GM21528 (cell line): ENCODE data around the gene SMIM10.
"Not testable (repeated sequence)": the region's sequence is repeated elsewhere in the genome, so short reads cannot be mapped to it uniquely, and the experiment has no call there.

Experiments used
- ATAC-seq: cut with Tn5 transposase; IDR thresholded peaks from one replicate; pipeline ENCODE4 v1.9.1; 2021; ENCODE audit warnings: mild to moderate bottlenecking, moderate library complexity; ENCODE audit not compliant: unreplicated experiment, low FRiP score

The SMIM10 gene

GRCh38 chrX:134990801-134991481 is at the start of gene SMIM10:
Gene SMIM10 (plus strand): TSS chrX:134990991. CDS start chrX:134991096, 105 bp downstream.
- no peak for ATAC-seq

DNA sequence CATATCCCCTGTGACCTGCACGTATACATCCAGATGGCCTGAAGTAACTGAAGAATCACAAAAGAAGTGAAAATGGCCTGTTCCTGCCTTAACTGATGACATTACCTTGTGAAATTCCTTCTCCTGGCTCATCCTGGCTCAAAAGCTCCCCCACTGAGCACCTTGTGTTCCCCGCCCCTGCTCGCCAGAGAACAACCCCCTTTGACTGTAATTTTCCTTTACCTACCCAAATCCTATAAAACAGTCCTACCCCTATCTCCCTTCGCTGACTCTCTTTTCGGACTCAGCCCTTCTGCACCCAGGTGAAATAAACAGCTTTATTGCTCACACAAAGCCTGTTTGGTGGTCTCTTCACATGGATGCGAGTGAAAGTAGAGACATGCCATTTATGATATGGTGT is 44.4 kb upstream of the SMIM10 start:
- ATAC-seq: not testable (repeated sequence)

GRCh38 chrX:134948333-134949241 is 42.2 kb upstream of the SMIM10 start:
- ATAC-seq: no peak

- no peak for ATAC-seq
Measured at GRCh38 chrX:134949271-134949670, 41.5 kb upstream of the SMIM10 start.

GRCh38 chrX:134957836-134958235 is 33.0 kb upstream of the SMIM10 start:
- ATAC-seq: no peak

DNA sequence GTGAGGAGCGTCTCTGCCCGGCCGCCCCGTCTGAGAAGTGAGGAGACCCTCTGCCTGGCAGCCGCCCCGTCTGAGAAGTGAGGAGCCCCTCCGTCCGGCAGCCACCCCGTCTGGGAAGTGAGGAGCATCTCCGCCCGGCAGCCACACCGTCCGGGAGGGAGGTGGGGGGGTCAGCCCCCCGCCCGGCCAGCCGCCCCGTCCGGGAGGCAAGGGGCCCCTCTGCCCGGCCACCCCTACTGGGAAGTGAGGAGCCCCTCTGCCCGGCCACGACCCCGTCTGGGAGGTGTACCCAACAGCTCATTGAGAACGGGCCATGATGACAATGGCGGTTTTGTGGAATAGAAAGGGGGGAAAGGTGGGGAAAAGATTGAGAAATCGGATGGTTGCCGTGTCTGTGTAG is 30.4 kb upstream of the SMIM10 start:
- ATAC-seq: not testable (repeated sequence)

DNA sequence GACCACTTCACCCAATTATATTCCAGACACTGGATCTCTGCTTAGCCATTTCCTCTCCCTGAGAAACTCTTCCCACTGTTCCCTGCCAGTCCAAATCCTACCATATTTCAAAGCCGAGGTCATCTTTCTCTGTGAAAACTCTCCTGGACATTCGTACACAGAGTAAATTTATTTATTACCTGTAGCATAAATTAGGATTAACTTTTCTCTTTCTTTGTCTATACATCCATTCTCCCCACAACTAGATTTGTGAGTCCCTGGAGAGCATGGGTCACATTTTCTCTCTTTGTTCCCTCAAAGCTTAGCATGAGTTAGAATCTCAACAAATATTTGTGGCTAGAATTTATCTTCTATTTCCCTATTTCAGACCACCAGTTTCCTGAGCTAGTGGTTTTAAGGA is 27.8 kb upstream of the SMIM10 start:
- no peak for ATAC-seq

GRCh38 chrX:134969726-134970125 is 21.1 kb upstream of the SMIM10 start:
- ATAC-seq: no peak

- no peak for ATAC-seq
Measured at GRCh38 chrX:134971926-134972325, 18.9 kb upstream of the SMIM10 start.

DNA sequence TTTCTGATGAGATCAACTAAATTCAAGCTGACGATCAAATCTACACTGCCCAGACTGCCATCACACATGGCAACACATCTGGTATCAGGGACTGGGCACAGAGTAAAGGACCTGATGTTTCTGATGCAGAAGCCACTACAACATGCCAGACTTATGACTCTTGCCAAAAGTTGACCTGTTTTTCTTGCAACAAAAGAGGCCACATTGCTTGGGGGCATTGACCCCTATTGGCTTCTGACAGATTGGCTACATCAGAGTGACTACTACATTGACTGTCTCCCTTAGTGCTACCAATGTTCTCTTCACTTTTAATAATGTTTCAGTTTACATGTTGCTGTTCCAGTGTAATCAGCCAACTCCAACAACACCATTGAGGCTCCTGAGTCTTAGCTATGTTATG is 15.3 kb upstream of the SMIM10 start:
- no peak for ATAC-seq

- ATAC-seq: no peak
Measured at GRCh38 chrX:134981910-134982309, 8.9 kb upstream of the SMIM10 start.

GRCh38 chrX:134982748-134983147 is 8.0 kb upstream of the SMIM10 start:
- no peak for ATAC-seq

DNA sequence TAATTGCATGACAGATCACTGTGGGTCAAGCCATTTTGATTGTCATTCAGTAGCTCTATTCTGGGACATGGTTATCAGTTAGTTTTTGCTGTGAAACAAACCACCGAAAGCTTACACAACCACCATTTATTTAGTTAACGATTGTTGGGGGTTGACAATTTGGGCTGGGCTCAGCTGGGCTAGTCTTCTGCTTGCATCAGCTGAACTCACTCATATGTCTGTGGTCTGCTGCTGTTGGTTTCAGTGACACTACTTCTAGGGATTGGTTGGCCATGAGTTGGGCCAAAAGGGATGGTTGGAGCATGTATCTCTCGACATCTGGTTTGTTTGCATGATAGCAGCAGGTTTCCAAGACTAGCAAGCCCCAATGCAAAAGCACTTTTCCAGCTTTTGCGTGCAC is 5.3 kb upstream of the SMIM10 start:
- ATAC-seq: no peak

GRCh38 chrX:134990475-134990800 is 353 bp upstream of the SMIM10 start:
- ATAC-seq: no peak

GRCh38 chrX:134997646-134998045 is 6.9 kb downstream of the SMIM10 start:
- ATAC-seq: no peak

DNA sequence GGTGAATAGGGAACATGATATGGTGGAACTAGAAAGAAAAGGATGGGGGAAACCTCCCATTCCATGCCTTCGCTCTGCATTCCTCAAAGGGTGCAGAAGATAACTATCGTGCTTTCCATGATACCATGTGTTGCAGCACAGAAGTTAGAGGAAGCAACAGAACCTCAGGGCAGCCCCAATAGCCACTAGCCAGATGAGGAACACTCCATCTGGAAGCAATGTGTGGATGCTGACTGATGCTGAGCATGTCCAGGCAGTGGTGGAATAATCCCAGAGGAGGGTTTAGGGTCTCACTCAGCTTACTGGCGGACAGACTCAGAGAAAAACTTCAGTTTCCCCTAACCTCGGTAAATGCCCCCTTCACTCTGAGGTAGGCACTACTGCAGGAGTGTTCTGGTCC is 7.5 kb downstream of the SMIM10 start:
- no peak for ATAC-seq

DNA sequence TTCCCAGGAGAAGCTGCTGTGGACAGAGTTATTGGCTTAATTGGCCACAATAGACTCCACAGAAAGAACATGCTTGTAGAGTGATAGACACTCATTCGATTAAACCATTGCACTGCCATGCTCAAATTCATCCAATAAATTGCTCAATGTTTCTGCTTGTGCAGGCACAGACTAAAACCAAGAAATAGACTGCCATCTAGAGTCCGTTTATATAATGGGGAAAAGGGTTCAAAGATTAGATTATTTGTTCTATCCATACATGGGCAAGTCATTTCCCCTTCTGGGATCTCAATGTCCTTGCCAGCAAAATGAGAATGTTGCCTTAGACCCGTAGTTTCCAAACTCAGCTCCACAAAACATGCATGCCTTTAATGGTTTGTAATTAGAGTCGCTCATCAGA is 8.7 kb downstream of the SMIM10 start:
- ATAC-seq: no peak

DNA sequence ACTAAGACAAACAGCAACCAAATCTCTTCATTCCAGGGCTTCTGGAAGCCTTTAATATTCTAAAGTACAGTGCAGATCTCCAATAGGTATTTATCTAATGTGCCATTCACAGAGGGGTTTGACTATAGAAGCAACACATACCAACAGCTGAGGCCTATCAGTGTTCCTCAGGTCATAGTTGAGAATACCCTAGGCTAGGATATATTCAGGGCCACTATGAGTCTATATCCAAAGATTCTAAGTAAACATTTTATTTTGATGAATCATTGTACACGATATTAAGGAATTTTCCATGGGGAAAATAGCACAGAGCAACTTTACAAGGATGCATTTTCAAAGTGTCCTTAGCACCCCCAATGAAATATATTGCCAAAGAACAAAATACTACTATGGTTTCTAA is 9.7 kb downstream of the SMIM10 start:
- no peak for ATAC-seq

GRCh38 chrX:135003876-135004623 is 13.3 kb downstream of the SMIM10 start:
- ATAC-seq: peak; percentile 96

DNA sequence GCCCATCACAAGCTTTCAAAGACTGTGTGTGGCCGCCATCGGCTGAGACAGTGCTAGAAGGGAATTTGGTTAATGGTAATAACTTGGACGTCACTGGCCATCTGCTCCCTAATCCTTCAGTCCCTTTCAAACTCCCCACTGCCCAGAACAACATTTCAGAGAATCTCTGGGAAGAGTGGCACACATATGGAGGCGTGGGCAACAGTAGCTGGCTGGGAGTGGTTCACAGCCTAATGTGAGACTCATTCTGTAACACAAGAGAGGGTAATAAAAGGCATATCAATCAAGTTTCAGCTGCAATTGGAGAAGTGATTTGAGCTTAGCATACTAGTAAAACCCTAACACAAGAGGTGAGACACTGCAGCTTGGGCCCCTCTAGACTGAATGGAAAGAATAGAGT is 15.4 kb downstream of the SMIM10 start:
- no peak for ATAC-seq

DNA sequence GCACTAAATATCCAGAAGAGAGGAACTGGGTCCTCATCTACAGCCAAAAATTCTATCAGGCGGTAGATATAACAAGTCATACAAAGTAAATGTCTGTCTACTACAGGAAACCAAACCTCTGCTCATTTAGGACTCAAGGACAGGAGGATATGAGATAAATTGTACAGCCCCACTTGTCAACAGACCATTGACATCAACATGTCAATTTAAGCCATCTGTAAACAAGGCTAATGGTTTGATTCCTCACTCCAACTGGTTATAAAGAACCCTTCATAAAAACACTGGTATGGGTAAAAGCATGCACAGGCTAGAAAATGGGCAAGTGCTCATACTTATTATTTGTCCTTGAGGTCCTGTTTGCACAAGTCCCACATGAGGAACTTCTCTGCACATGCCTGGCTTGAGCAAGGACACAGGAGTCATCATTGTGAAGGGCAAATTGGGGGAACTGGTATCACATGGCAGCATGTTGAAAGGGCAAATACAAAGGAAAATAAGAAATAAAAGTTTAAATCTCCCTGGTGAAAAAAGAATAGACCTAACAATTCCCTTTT is 18.3 kb downstream of the SMIM10 start:
- no peak for ATAC-seq
